GM23338 (cell line): ENCODE results near the gene EIF2A. TPM values are rescaled to one million over a fixed set of nuclear protein-coding genes. Genes with fewer than 3 reads are reported as not detected.
"Not testable (repeated sequence)": the region's sequence is repeated elsewhere in the genome, so short reads cannot be mapped to it uniquely, and the experiment has no call there.

Experiments
- ATAC-seq: fragments of 200-7000 bp; cut with Tn5 transposase; 3 replicates; pipeline ENCODE4 v1.9.1; 2020
- DNase-seq: peaks from one replicate; pipeline ENCODE4 v3.0.0-alpha.2; 2015; ENCODE audit warnings: low spot score
- H2AFZ ChIP-seq: fragments of 200-600 bp; sonication (generic); 2 replicates; pipeline ENCODE4 v1.8.0; 2016; ENCODE audit warnings: antibody characterized with exemption, mild to moderate bottlenecking, moderate library complexity
- H3F3A ChIP-seq: fragments of 200-600 bp; sonication (generic); replicated peaks from 2 replicates; pipeline ENCODE4 v1.8.0; 2017; ENCODE audit warnings: antibody characterized with exemption, mixed run types, low read depth
- H3K27ac ChIP-seq: fragments of 200-600 bp; sonication (generic); 2 replicates; pipeline ENCODE4 v1.6.1; 2016; ENCODE audit warnings: low read depth
- H3K27me3 ChIP-seq: fragments of 200-600 bp; sonication (generic); 2 replicates; pipeline ENCODE4 v1.8.0; 2016; ENCODE audit warnings: mild to moderate bottlenecking, mixed run types, moderate library complexity; ENCODE audit not compliant: insufficient read depth
- H3K36me3 ChIP-seq: fragments of 200-600 bp; sonication (generic); 2 replicates; pipeline ENCODE4 v1.8.0; 2016; ENCODE audit warnings: mild to moderate bottlenecking; ENCODE audit not compliant: insufficient read depth
- H3K4me1 ChIP-seq: fragments of 200-600 bp; sonication (generic); 2 replicates; pipeline ENCODE4 v1.8.0; 2016; ENCODE audit warnings: mild to moderate bottlenecking, moderate library complexity; ENCODE audit not compliant: insufficient read depth
- H3K4me2 ChIP-seq: fragments of 200-600 bp; sonication (generic); 2 replicates; pipeline ENCODE4 v1.7.1; 2017; ENCODE audit warnings: mixed run types
- H3K4me3 ChIP-seq: fragments of 200-600 bp; sonication (generic); 2 replicates; pipeline ENCODE4 v1.6.1; 2016; ENCODE audit warnings: mixed run types
- H3K79me2 ChIP-seq: fragments of 200-600 bp; sonication (generic); replicated peaks from 2 replicates; pipeline ENCODE4 v1.8.0; 2017; ENCODE audit warnings: mild to moderate bottlenecking; ENCODE audit not compliant: insufficient read depth
- H3K9me2 ChIP-seq: fragments of 200-600 bp; sonication (generic); 2 replicates; pipeline ENCODE4 v1.8.0; 2017; ENCODE audit not compliant: insufficient read depth
- H4K20me1 ChIP-seq: fragments of 200-600 bp; sonication (generic); replicated peaks from 2 replicates; pipeline ENCODE4 v1.8.0; 2017; ENCODE audit warnings: mild to moderate bottlenecking; ENCODE audit not compliant: insufficient read depth
- H3K27ac Mint-ChIP-seq: 2 replicates; pipeline ENCODE4 v1.8.0; 2020; ENCODE audit warnings: inconsistent platforms, mild to moderate bottlenecking, moderate library complexity, mixed read lengths
- H3K27me3 Mint-ChIP-seq: 3 replicates; pipeline ENCODE4 v1.8.0; 2022; ENCODE audit warnings: low read depth, mild to moderate bottlenecking, moderate library complexity, mixed read lengths, inconsistent platforms; ENCODE audit not compliant: insufficient read depth, poor library complexity
- H3K36me3 Mint-ChIP-seq: 3 replicates; pipeline ENCODE4 v1.8.0; 2021; ENCODE audit warnings: low read depth, mild to moderate bottlenecking, inconsistent platforms, moderate library complexity, mixed read lengths
- H3K4me1 Mint-ChIP-seq: 3 replicates; pipeline ENCODE4 v1.8.0; 2020; ENCODE audit warnings: mild to moderate bottlenecking, inconsistent platforms, mixed read lengths
- H3K4me3 Mint-ChIP-seq: 3 replicates; pipeline ENCODE4 v1.8.0; 2021; ENCODE audit warnings: moderate library complexity, mild to moderate bottlenecking, inconsistent platforms, mixed read lengths
- H3K9me3 Mint-ChIP-seq: 3 replicates; pipeline ENCODE4 v1.8.0; 2020; ENCODE audit warnings: moderate library complexity, mild to moderate bottlenecking, inconsistent platforms, mixed read lengths
- CREB1 ChIP-seq: fragments of 250-450 bp; sonication (Bioruptor Pico); IDR thresholded peaks from 2 replicates; pipeline ENCODE4 v1.5.0; 2020; ENCODE audit warnings: low read depth, mild to moderate bottlenecking, moderate library complexity
- NANOG ChIP-seq: IDR thresholded peaks from 2 replicates; pipeline ENCODE4 v1.6.1; 2016; ENCODE audit warnings: antibody characterized with exemption, borderline replicate concordance
- ZNF331 ChIP-seq: fragments of 250-450 bp; sonication (Bioruptor Pico); IDR thresholded peaks from 2 replicates; pipeline ENCODE4 v1.5.0; 2020; ENCODE audit warnings: low read depth, mild to moderate bottlenecking, moderate library complexity
- ZNF462 ChIP-seq: fragments of 250-450 bp; sonication (Bioruptor Pico); IDR thresholded peaks from 2 replicates; pipeline ENCODE4 v1.5.0; 2020; ENCODE audit warnings: mild to moderate bottlenecking, moderate library complexity
- polyA plus RNA-seq: library from polyadenylated mRNA; unstranded; fragments of >200 nt; fragmentation: Nextera tagmentation; extraction: Ambion mirVana; gene quantifications from 2 replicates; pipeline ENCODE4 v1.2.1, GENCODE V29; 2016
- total RNA-seq: library from RNA; depleted of rRNA; stranded (reverse); fragments of >200 nt; shearing (Covaris generic); gene quantifications from 2 replicates; pipeline ENCODE4 v1.2.3, GENCODE V29; 2014

Gene EIF2A
- total and polyA plus RNA-seq, 2 experiments from 2014 or later: 95.2 to 153 TPM

- Histone ChIP-seq H3K36me3 (no peaks in the 10 kb centered on the region), H3K27me3 (no peaks in the 10 kb centered on the region), H3K4me2 (peak overlapping the region; percentile 47), H3K4me1 (peaks cover 27% of the 10 kb centered on the region), H3K4me3 (peak overlapping the region; percentile 14; the same call in 1 of the 2 replicates), H2AFZ (no peak overlapping the region), H3K9me2 (no peaks in the 10 kb centered on the region), H3K27ac (peak overlapping the region; percentile 94), H3F3A (no peaks in the 10 kb centered on the region), H3K79me2 (peaks cover 38% of the 10 kb centered on the region), H4K20me1 (no peaks in the 10 kb centered on the region; the same call in 1 of the 2 replicates)
- peaks cover 15% of the 10 kb centered on the region for H3K27me3 Mint-ChIP-seq
- no peaks in the 10 kb centered on the region for H3K9me3 Mint-ChIP-seq
- ATAC-seq: peak; percentile 24
- peaks cover 42% of the 10 kb centered on the region for H3K4me1 Mint-ChIP-seq
- peak overlapping the region; percentile 41 for H3K4me3 Mint-ChIP-seq
- TF ChIP-seq NANOG: no peak
- TF ChIP-seq ZNF462: peak; percentile 85
- TF ChIP-seq CREB1 (CRISPR knock-in tag): peak; percentile 25; the same call in 1 of the 2 replicates
- TF ChIP-seq ZNF331: peak; percentile 34; the same call in 1 of the 2 replicates
- H3K36me3 Mint-ChIP-seq: peaks cover 5% of the 10 kb centered on the region; the same call in 1 of the 3 replicates
- peak; percentile 67 for DNase-seq
- peak overlapping the region; percentile 92 for H3K27ac Mint-ChIP-seq
These were observed 53.2 kb downstream of the EIF2A start for GRCh38 chr3:150599611-150600297.

- DNase-seq, H3K36me3 Mint-ChIP-seq, H4K20me1 ChIP-seq, H2AFZ ChIP-seq, H3F3A ChIP-seq, H3K36me3 ChIP-seq, H3K9me3 Mint-ChIP-seq, H3K4me3 ChIP-seq, H3K27me3 ChIP-seq, ATAC-seq, H3K9me2 ChIP-seq: not testable (repeated sequence)
- H3K27ac Mint-ChIP-seq: peak overlapping the region; percentile 92
- Histone ChIP-seq H3K4me2 (peak overlapping the region; percentile 47), H3K4me1 (peaks cover 37% of the 10 kb centered on the region), H3K27ac (peak overlapping the region; percentile 94), H3K79me2 (peaks cover 49% of the 10 kb centered on the region)
- H3K4me3 Mint-ChIP-seq: peak overlapping the region; percentile 93
- H3K4me1 Mint-ChIP-seq: peaks cover 47% of the 10 kb centered on the region
- H3K27me3 Mint-ChIP-seq: peaks cover 15% of the 10 kb centered on the region
These were observed 54.3 kb downstream of the EIF2A start for GRCh38 chr3:150600647-150601530.
